OCI-LY1 (cell line): ENCODE data around the gene SLC25A51.

Source experiments
- H2AFZ ChIP-seq: fragments of 200-600 bp; sonication (generic), shearing (Covaris generic); 2 replicates; pipeline ENCODE4 v1.6.0; 2014; ENCODE audit warnings: antibody characterized with exemption, mild to moderate bottlenecking, low read length
- H3F3A ChIP-seq: fragments of 200-600 bp; sonication (generic), shearing (Covaris generic); 2 replicates; pipeline ENCODE4 v1.6.0; 2014; ENCODE audit warnings: mild to moderate bottlenecking, antibody characterized with exemption, low read length, moderate library complexity; ENCODE audit not compliant: insufficient read depth
- H3K27ac ChIP-seq: fragments of 200-600 bp; sonication (generic); 2 replicates; pipeline ENCODE4 v1.5.1; 2014; ENCODE audit warnings: low read length, mixed run types, mild to moderate bottlenecking, low read depth; ENCODE audit not compliant: poor library complexity, severe bottlenecking
- H3K27me3 ChIP-seq: fragments of 200-600 bp; sonication (generic); 2 replicates; pipeline ENCODE4 v1.6.0; 2014; ENCODE audit warnings: antibody characterized with exemption, mild to moderate bottlenecking, low read length, moderate library complexity; ENCODE audit not compliant: insufficient read depth
- H3K36me3 ChIP-seq: fragments of 200-600 bp; sonication (generic); 2 replicates; pipeline ENCODE4 v1.6.1; 2014; ENCODE audit warnings: mild to moderate bottlenecking, antibody characterized with exemption, low read length, moderate library complexity, mixed read lengths; ENCODE audit not compliant: insufficient read depth
- H3K4me1 ChIP-seq: fragments of 200-600 bp; sonication (generic); 2 replicates; pipeline ENCODE4 v1.5.1; 2014; ENCODE audit warnings: mild to moderate bottlenecking, low read length, moderate library complexity; ENCODE audit not compliant: insufficient read depth, severe bottlenecking
- H3K4me2 ChIP-seq: fragments of 200-600 bp; sonication (generic), shearing (Covaris generic); 2 replicates; pipeline ENCODE4 v1.6.1; 2014; ENCODE audit warnings: low read length
- H3K4me3 ChIP-seq: fragments of 200-600 bp; sonication (generic); 2 replicates; pipeline ENCODE4 v1.5.1; 2014; ENCODE audit warnings: low read length, low read depth, mild to moderate bottlenecking, mixed read lengths; ENCODE audit not compliant: poor library complexity, severe bottlenecking
- H3K79me2 ChIP-seq: fragments of 200-600 bp; shearing (Covaris generic); 2 replicates; pipeline ENCODE4 v1.6.1; 2016; ENCODE audit warnings: mixed run types, low read length, mixed read lengths; ENCODE audit not compliant: insufficient read depth
- H3K9ac ChIP-seq: fragments of 200-600 bp; sonication (generic), shearing (Covaris generic); 2 replicates; pipeline ENCODE4 v1.6.1; 2014; ENCODE audit warnings: mild to moderate bottlenecking, low read length, mixed read lengths
- H3K9me2 ChIP-seq: fragments of 200-600 bp; sonication (generic), shearing (Covaris generic); 2 replicates; pipeline ENCODE4 v1.6.1; 2014; ENCODE audit warnings: low read depth, mild to moderate bottlenecking, low read length, mixed read lengths
- H3K9me3 ChIP-seq: fragments of 200-600 bp; shearing (Covaris generic); 2 replicates; pipeline ENCODE4 v1.6.1; 2014; ENCODE audit warnings: low read length, mixed read lengths
- H4K20me1 ChIP-seq: fragments of 200-600 bp; sonication (generic), shearing (Covaris generic); 2 replicates; pipeline ENCODE4 v1.6.0; 2016; ENCODE audit warnings: mild to moderate bottlenecking, low read length; ENCODE audit not compliant: insufficient read depth
- CTCF ChIP-seq: fragments of 200-600 bp; sonication (generic), shearing (Covaris generic); IDR thresholded peaks from 2 replicates; pipeline ENCODE4 v1.5.1; 2017; ENCODE audit warnings: mild to moderate bottlenecking, antibody characterized with exemption, low read length, moderate library complexity, mixed read lengths
- EZH2 ChIP-seq: fragments of 200-600 bp; sonication (generic), shearing (Covaris generic); IDR thresholded peaks from 2 replicates; pipeline ENCODE4 v1.8.0; 2017; ENCODE audit warnings: borderline replicate concordance, mixed run types, mild to moderate bottlenecking, antibody characterized with exemption, low read length, moderate library complexity, mixed read lengths

SLC25A51 gene

DNA sequence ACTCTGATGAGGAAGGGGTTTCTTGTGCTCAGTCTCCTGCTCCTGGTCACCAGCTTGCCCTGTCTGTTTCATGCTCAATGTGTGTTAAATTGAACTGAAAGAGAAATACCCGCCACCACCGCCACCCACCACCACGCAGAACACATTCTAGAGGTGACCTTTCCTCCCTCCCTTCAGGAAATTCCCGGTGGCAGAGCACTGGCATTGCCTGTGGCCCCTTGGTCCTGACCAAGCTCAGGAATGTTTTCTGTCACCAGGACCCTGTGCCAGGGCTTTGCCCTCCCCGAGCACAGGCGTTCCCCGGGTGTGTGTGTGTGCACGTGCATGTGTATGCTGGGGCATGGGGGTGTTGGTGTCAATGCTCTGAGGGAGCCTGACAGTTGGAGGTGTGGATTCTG is 10.2 kb upstream of the SLC25A51 start:
- H3K4me1 ChIP-seq: peaks cover 15% of the 10 kb centered on the region

DNA sequence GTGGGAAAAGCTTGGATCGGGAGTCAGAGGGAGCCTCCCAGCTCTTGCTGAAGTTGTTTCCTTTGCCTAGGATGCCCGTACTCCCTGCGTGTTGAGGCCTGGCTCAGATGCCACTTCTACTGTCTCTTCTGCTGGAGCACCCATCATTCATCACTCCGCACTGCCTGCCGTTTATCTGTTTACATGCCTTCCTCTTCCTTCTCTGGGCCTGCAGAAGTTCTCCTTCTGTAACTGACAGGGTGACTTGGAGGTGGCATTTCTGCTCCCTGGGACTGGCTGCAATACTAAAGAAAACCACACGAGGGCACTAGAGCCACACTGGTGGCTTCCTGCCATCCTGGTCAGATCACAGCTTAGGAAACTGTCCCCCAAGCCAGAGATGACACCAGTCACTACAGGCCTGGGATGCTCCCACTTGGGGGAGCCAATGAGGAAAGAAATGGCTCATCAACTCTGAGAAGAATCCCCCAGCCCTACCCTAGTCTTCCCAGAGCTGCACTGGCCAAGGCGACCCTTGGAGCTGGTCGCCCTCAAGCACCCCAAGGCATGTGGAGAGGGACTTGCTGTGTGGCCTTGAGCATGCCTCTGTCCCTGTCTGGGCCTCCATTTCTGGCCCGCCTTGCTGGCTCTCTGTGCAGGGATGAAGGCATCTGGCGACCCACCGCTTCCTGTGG is 9.7 kb upstream of the SLC25A51 start:
- H3K9me3 ChIP-seq: no peaks in the 10 kb centered on the region
- no peak overlapping the region for H3K4me3 ChIP-seq
- no peak overlapping the region for H3K9ac ChIP-seq
- no peak overlapping the region for H2AFZ ChIP-seq
- H3K36me3 ChIP-seq: no peaks in the 10 kb centered on the region
- H3K4me2 ChIP-seq: no peak overlapping the region
- no peak overlapping the region for H3K27ac ChIP-seq
- no peaks in the 10 kb centered on the region for H3K27me3 ChIP-seq
- TF ChIP-seq EZH2 (no peak), CTCF (peak; percentile 98)
- no peaks in the 10 kb centered on the region for H4K20me1 ChIP-seq
- H3F3A ChIP-seq: no peaks in the 10 kb centered on the region
- H3K79me2 ChIP-seq: no peaks in the 10 kb centered on the region
- H3K9me2 ChIP-seq: no peaks in the 10 kb centered on the region
- H3K4me1 ChIP-seq: peaks cover 15% of the 10 kb centered on the region

More for the DNA sequence above, 10.2 kb upstream of the SLC25A51 start:
- no peak overlapping the region for H2AFZ ChIP-seq
- no peaks in the 10 kb centered on the region for H3K9me2 ChIP-seq
- no peak for TF ChIP-seq EZH2
- TF ChIP-seq CTCF: no peak
- H3F3A ChIP-seq: no peaks in the 10 kb centered on the region
- H3K4me2 ChIP-seq: no peak overlapping the region
- H3K4me3 ChIP-seq: no peak overlapping the region
- no peaks in the 10 kb centered on the region for H3K36me3 ChIP-seq
- H3K27me3 ChIP-seq: no peaks in the 10 kb centered on the region
- H3K79me2 ChIP-seq: no peaks in the 10 kb centered on the region
- H4K20me1 ChIP-seq: no peaks in the 10 kb centered on the region
- H3K9ac ChIP-seq: no peak overlapping the region
- no peaks in the 10 kb centered on the region for H3K9me3 ChIP-seq
- no peak overlapping the region for H3K27ac ChIP-seq

- Histone ChIP-seq H3F3A (no peaks in the 10 kb centered on the region), H2AFZ (0 out of 2 replicates have a peak overlapping the region, but pooled peaks have one; percentile 62), H3K9ac (peak overlapping the region; percentile 62), H3K4me1 (peaks cover 15% of the 10 kb centered on the region), H3K27me3 (no peaks in the 10 kb centered on the region), H3K4me3 (peak overlapping the region; percentile 68), H3K79me2 (no peaks in the 10 kb centered on the region), H3K9me2 (no peaks in the 10 kb centered on the region), H3K27ac (peak overlapping the region; percentile 55), H3K36me3 (no peaks in the 10 kb centered on the region), H4K20me1 (no peaks in the 10 kb centered on the region), H3K4me2 (peak overlapping the region; percentile 74), H3K9me3 (no peaks in the 10 kb centered on the region)
- TF ChIP-seq EZH2 (no peak), CTCF (no peak)
Observed at GRCh38 chr9:37911271-37911681, 7.3 kb upstream of the SLC25A51 start.
